ENCODE results near the gene EPHA6. TPM values are rescaled to one million over a fixed set of nuclear protein-coding genes. Genes with fewer than 3 reads are reported as not detected.

EPHA6 gene
- total RNA-seq, 1 experiment from 2014 or later: 3.6 TPM

- Histone ChIP-seq H3K79me2 (ENCODE audit: low read length) (no peaks in the 10 kb centered on the region), H3K9me3 (ENCODE audit: low read length) (no peaks in the 10 kb centered on the region), H3K4me1 (ENCODE audit: insufficient read depth, low read length) (no peaks in the 10 kb centered on the region), H3K27ac (ENCODE audit: low read length) (no peak overlapping the region), H3K9ac (ENCODE audit: low read length) (no peak overlapping the region), H3K4me3 (ENCODE audit: low read length) (no peak overlapping the region), H2AFZ (ENCODE audit: low read length) (no peak overlapping the region), H3K9me2 (replicated peaks; ENCODE audit: low read length) (no peaks in the 10 kb centered on the region), H3K4me2 (ENCODE audit: low read length) (no peak overlapping the region), H3K36me3 (ENCODE audit: low read depth, low read length) (no peaks in the 10 kb centered on the region), H3F3A (ENCODE audit: low read length, unreplicated experiment) (no peaks in the 10 kb centered on the region), H4K20me1 (ENCODE audit: low read length) (no peaks in the 10 kb centered on the region), H3K27me3 (ENCODE audit: low read length) (peaks cover 11% of the 10 kb centered on the region; the same call in 1 of the 2 replicates)
- BruUV-seq (replicated peaks): no TSS peak
- no peak for ATAC-seq
- DNase-seq: no peak
- CTCF ChIA-PET: no interaction called here
- no peak for TF ChIP-seq EZH2 (IDR thresholded peaks at IDR 0.05; ENCODE audit: low read length, unreplicated experiment)
- no peak for TF ChIP-seq EZH2phosphoT487 (IDR thresholded peaks at IDR 0.05; ENCODE audit: borderline replicate concordance, low read length)
- no peak for TF ChIP-seq CTCF (conservative IDR thresholded peaks at IDR 0.05; ENCODE audit: low read depth, low read length)
- intact Hi-C loops (cut with micrococcal nuclease): no loop called here
- POLR2A ChIA-PET (ENCODE audit: unreplicated experiment): no interaction called here
These were observed 885.5 kb downstream of the EPHA6 start for GRCh38 chr3:97699889-97700288.

- ChIA-PET CTCF (no interaction called here), POLR2A (ENCODE audit: unreplicated experiment) (no interaction called here)
- H3K9me2 ChIP-seq (replicated peaks; ENCODE audit: low read length): no peaks in the 10 kb centered on the region
- no peak overlapping the region for H3K27ac ChIP-seq (ENCODE audit: low read length)
- no TSS peak for BruUV-seq (replicated peaks)
- H3F3A ChIP-seq (ENCODE audit: low read length, unreplicated experiment): no peaks in the 10 kb centered on the region
- H3K9me3 ChIP-seq (ENCODE audit: low read length): no peaks in the 10 kb centered on the region
- no peak overlapping the region for H3K4me2 ChIP-seq (ENCODE audit: low read length)
- H3K36me3 ChIP-seq (ENCODE audit: low read depth, low read length): no peaks in the 10 kb centered on the region
- no peak overlapping the region for H2AFZ ChIP-seq (ENCODE audit: low read length)
- no peaks in the 10 kb centered on the region for H3K27me3 ChIP-seq (ENCODE audit: low read length)
- H3K4me3 ChIP-seq (ENCODE audit: low read length): no peak overlapping the region
- intact Hi-C loops (cut with micrococcal nuclease): no loop called here
- no peaks in the 10 kb centered on the region for H3K79me2 ChIP-seq (ENCODE audit: low read length)
- ATAC-seq (no peak), DNase-seq (no peak)
- no peaks in the 10 kb centered on the region for H3K4me1 ChIP-seq (ENCODE audit: insufficient read depth, low read length)
- H4K20me1 ChIP-seq (ENCODE audit: low read length): no peaks in the 10 kb centered on the region
- TF ChIP-seq EZH2phosphoT487 (IDR thresholded peaks at IDR 0.05; ENCODE audit: borderline replicate concordance, low read length) (no peak), CTCF (conservative IDR thresholded peaks at IDR 0.05; ENCODE audit: low read depth, low read length) (no peak), EZH2 (IDR thresholded peaks at IDR 0.05; ENCODE audit: low read length, unreplicated experiment) (no peak)
- H3K9ac ChIP-seq (ENCODE audit: low read length): no peak overlapping the region
These were observed 891.4 kb downstream of the EPHA6 start for GRCh38 chr3:97705764-97706163.

- no peaks in the 10 kb centered on the region for H3K36me3 ChIP-seq (ENCODE audit: low read depth, low read length)
- H3K79me2 ChIP-seq (ENCODE audit: low read length): no peaks in the 10 kb centered on the region
- DNase-seq (no peak), ATAC-seq (no peak)
- no peaks in the 10 kb centered on the region for H3K9me3 ChIP-seq (ENCODE audit: low read length)
- no peak overlapping the region for H3K9ac ChIP-seq (ENCODE audit: low read length)
- no TSS peak for BruUV-seq (replicated peaks)
- H3K4me2 ChIP-seq (ENCODE audit: low read length): no peak overlapping the region
- ChIA-PET POLR2A (ENCODE audit: unreplicated experiment) (no interaction called here), CTCF (no interaction called here)
- H3K4me1 ChIP-seq (ENCODE audit: insufficient read depth, low read length): no peaks in the 10 kb centered on the region
- no peak overlapping the region for H3K4me3 ChIP-seq (ENCODE audit: low read length)
- TF ChIP-seq CTCF (conservative IDR thresholded peaks at IDR 0.05; ENCODE audit: low read depth, low read length) (no peak), EZH2phosphoT487 (IDR thresholded peaks at IDR 0.05; ENCODE audit: borderline replicate concordance, low read length) (no peak), EZH2 (IDR thresholded peaks at IDR 0.05; ENCODE audit: low read length, unreplicated experiment) (no peak)
- no peaks in the 10 kb centered on the region for H3K9me2 ChIP-seq (replicated peaks; ENCODE audit: low read length)
- H3F3A ChIP-seq (ENCODE audit: low read length, unreplicated experiment): no peaks in the 10 kb centered on the region
- intact Hi-C loops (cut with micrococcal nuclease): no loop called here
- no peaks in the 10 kb centered on the region for H3K27me3 ChIP-seq (ENCODE audit: low read length)
- no peak overlapping the region for H3K27ac ChIP-seq (ENCODE audit: low read length)
- no peak overlapping the region for H2AFZ ChIP-seq (ENCODE audit: low read length)
- no peaks in the 10 kb centered on the region for H4K20me1 ChIP-seq (ENCODE audit: low read length)
These were observed 891.8 kb downstream of the EPHA6 start for GRCh38 chr3:97706226-97706625.
